GM10266 (cell line): ENCODE results near the gene LYRM2.

Source experiments
- DNase-seq: peaks from one replicate; pipeline ENCODE4 v3.0.0; 2012; ENCODE audit errors: extremely low spot score
- CTCF ChIP-seq: IDR thresholded peaks from 2 replicates; pipeline ENCODE4 v1.5.1; 2012; ENCODE audit warnings: mild to moderate bottlenecking, low read depth; ENCODE audit not compliant: control insufficient read depth, insufficient read depth; ENCODE audit errors: missing control alignments

Gene LYRM2

GRCh38 chr6:89567630-89568390 is 70.7 kb downstream of the LYRM2 start:
- DNase-seq: no peak
- TF ChIP-seq CTCF: no peak

GRCh38 chr6:89566930-89567629 is 71.5 kb downstream of the LYRM2 start:
- no peak for DNase-seq
- no peak for TF ChIP-seq CTCF

GRCh38 chr6:89566008-89566800 is 72.3 kb downstream of the LYRM2 start:
- no peak for DNase-seq
- TF ChIP-seq CTCF: no peak

- no peak for DNase-seq
- TF ChIP-seq CTCF: no peak
These were observed 73.7 kb downstream of the LYRM2 start for GRCh38 chr6:89564752-89565427.

GRCh38 chr6:89563866-89564265 is 74.7 kb downstream of the LYRM2 start:
- no peak for TF ChIP-seq CTCF

GRCh38 chr6:89562093-89562973 is 76.2 kb downstream of the LYRM2 start:
- DNase-seq: no peak
- no peak for TF ChIP-seq CTCF

More at GRCh38 chr6:89563866-89564265, 74.7 kb downstream of the LYRM2 start:
- no peak for DNase-seq
